Activated gamma-delta T cell treated with Interleukin-2 at 50 U/mL for 16 hours (primary cell): ENCODE measurements around the gene KIAA1210.
A peak's percentile ranks its signal among the peaks of the same experiment; 100 is the strongest.

ENCODE experiments used
- DNase-seq: peaks from one replicate; pipeline ENCODE4 v3.0.0-alpha.2; 2020

Gene KIAA1210

DNA sequence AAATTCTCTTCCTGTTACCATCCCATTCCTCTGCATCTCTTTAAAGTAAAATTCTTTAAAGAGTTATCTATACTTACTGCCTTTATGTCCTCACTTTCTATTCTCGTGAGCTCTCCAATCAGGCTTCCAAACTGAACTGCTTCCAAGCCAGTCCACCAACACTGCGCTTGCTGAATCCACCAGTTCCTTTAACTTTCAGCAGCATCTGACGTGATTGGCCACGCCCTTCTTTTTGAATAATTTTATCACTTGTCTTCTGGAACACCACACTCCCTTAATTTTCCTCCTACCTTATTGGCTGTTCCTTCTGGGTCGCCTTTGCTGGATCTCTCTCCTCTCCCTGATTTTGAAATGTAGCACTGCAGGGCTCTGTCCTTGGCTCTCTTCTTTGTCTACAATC lies at the start of gene KIAA1210:
TSS of gene KIAA1210 (minus strand) at position 163 of the 400 bp plus-strand sequence. CDS start 4,170 bp downstream, outside the sequence.
- no peak for DNase-seq

DNA sequence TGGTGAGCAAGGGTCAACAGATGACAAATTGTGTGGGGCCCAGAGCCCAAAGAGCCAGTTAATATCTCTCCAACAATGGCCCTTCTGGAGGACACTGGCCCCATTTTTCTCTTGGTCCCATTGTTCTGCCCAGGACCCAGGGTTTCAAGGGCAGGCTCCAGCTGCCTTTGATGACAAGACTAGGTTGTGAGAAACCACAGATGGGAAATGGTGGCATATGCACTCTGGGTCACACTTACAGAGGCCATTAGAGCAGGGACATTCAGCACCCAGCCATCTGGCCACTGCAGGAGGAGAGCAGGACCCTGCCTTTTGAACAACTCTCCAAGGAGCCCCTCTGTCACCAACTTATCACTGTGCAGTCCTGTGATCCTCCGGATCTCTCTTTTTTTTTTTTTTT lies 49.7 kb upstream of the KIAA1210 start:
- DNase-seq = no peak

- no peak for DNase-seq
Measured at GRCh38 chrX:119174900-119175299, 47.3 kb upstream of the KIAA1210 start.

- no peak for DNase-seq
Measured at GRCh38 chrX:119168104-119168503, 40.5 kb upstream of the KIAA1210 start.

GRCh38 chrX:119158226-119158625 lies 30.6 kb upstream of the KIAA1210 start:
- no peak for DNase-seq

DNA sequence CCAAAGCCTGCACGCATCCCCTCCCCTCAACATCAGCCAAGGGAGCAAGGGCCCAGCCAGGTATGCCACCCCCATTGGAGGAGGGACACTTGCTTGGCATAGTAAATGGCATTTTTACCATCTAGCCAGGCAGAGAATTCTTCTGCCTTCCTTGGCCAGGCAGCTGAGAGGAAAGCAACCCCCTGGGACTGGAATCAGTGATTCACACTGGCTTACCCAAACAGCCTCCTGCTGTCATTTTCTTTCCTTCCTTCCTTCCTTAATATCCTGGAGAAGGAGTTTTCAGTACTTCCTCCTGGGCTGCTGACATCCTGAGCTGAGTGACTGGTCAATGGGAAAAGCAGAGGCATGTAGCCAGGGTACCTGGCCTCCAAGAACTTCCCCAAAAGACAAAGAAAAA lies 28.6 kb upstream of the KIAA1210 start:
- DNase-seq = no peak

DNA sequence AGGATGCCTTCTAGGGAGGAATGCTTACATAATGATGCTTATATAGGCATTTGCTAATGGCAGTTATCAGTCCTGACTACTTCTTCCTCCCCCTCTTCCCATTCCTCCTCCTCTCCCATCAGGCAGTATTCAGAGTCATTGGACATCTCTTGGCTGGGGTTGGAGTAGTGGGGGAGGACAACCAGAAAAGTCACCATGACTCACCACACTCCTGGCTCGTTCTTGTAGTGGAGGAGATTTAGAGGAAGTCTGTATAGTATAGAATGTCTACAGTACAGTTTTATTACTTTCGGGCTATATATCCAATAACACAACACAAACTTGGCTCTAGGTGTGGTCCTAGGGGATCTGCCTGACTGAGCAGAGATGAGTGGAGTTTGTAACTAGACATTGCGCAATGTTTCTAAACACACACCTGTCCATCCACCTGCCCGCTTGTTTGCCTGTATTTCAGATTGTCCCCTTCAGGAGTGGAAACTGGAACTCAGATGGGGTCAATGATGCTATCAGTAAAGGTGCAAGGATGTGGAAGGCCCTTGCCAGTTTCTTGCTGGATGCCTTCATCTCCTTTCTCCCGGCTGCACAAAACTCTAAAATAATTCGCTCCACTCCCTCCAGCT lies 27.9 kb upstream of the KIAA1210 start:
- no peak for DNase-seq

- no peak for DNase-seq
Measured at GRCh38 chrX:119151051-119151380, 23.4 kb upstream of the KIAA1210 start.

- no peak for DNase-seq
Measured at GRCh38 chrX:119150163-119151050, 22.8 kb upstream of the KIAA1210 start.

GRCh38 chrX:119147486-119147885 lies 19.9 kb upstream of the KIAA1210 start:
- DNase-seq = no peak

DNA sequence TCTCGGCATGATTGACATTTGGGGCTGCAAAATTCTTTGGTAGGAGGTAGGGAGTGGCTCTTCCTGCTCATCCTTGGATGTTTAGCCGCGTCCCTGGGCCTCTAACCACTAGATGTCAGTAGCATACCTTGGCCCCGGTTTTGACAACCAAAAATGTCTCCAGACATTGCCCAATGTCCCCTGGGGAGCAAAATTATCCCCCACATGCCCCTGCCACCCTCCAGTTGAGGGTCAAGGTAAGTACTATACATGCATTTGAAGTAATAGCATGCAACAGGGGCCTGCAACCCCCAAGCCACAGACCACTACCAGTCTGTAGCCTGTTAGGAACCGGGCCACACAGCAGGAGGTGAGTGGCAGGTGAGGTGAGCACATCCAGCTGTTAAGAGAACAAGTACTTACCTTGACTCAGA lies 17.6 kb upstream of the KIAA1210 start:
- DNase-seq = no peak

DNA sequence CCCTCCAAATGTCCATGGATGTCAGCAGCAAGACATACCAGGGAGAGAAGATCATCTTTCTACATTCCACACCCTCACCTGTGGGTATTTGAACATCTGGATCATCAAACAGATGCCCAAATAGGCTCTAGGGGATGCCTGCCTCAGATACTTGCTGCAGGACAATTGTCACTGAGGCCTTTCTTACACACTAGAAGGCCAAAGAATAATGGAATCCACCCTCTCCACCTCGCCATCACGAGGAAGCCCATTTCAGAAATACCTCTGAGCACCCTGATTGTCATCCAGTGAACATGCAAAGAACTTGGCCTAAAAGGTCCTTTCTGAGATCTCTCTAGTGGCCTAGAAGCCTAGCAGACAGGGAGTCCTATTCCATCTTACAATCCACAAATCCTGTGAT lies 6.9 kb upstream of the KIAA1210 start:
- no peak for DNase-seq

DNA sequence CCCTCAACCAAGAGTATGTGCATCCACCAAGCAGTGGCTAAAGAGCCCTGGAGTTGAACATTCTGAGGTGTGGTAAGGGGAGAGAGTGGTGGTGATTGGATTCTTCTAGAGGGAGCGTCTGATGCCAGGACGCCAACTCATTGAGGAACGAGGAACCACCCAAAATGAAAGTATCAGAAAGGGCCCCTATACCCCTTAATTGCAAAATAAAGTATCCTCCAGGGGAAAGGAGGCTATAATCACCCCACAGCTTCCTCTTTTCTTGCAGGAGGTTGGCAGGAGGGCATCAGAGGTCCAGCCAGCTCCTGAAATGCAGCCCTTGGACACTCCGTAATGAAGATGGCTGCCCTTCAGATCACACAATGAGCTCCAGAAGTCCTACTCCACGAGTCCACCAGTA lies 5.3 kb upstream of the KIAA1210 start:
- DNase-seq = no peak

DNA sequence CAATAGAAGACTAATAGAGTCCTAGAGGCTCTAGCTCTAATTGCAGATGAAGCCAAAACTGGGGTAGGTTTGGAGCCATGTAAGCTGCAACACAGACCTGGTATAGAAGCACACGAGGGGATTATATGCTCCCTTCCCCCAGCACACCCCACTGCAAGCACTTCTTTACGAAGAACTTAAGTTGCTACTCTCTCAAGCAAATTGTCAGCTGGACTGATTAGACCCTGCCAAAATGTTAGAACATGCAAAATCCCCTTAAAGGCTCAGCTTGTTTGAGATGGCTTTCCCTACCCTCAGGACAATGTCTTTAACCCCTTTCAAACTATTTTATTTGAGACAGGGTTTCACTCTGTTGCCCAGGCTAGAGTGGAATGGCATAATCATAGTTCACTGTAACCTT lies 4.7 kb upstream of the KIAA1210 start:
- no peak for DNase-seq

GRCh38 chrX:119130911-119131310 lies 3.3 kb upstream of the KIAA1210 start:
- DNase-seq = no peak

GRCh38 chrX:119121341-119121740 lies 6.3 kb downstream of the KIAA1210 start:
- no peak for DNase-seq

- peak; percentile 42 for DNase-seq
Measured at GRCh38 chrX:119118780-119119395, 8.7 kb downstream of the KIAA1210 start.

DNA sequence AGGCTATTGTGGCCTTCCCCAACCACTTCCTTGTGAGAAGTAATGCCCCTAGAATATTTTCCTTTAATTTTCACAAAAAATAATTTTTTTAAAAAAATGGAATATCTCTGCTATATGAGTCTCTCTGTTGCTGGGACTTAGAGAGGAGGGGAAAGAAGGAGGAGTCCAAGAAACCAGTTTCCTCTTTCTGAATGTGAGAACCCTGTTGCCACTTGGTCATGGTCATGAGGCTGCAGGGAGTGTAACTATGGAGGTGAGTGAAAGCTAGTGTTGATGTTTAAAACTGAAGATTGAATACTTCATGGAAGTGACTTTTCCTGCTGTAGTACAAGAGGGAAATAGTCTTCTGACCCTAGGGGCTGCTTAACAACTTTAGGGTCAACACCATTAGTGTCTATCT lies 20.4 kb downstream of the KIAA1210 start:
- no peak for DNase-seq

- no peak for DNase-seq
Measured at GRCh38 chrX:119105826-119106225, 21.8 kb downstream of the KIAA1210 start.

DNA sequence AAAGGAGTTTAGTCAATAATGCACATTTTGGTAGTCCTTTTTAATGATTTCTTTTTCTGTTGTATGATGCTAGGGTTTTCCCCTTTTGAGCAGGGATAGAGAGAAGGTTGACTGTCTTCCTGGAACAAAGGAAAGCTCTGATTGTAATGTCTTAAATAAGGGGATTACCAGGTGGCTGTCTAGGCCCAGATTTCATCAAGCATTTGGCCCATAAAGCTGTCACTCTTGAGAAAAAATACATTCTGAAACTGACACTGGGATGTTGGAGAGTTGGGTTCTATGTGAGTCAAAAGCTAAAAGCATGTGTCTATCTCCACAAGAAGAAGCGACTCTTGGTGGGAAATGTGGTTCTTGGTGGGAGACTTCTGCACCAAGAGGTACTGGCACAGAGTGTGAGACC lies 26.4 kb downstream of the KIAA1210 start:
- no peak for DNase-seq

DNA sequence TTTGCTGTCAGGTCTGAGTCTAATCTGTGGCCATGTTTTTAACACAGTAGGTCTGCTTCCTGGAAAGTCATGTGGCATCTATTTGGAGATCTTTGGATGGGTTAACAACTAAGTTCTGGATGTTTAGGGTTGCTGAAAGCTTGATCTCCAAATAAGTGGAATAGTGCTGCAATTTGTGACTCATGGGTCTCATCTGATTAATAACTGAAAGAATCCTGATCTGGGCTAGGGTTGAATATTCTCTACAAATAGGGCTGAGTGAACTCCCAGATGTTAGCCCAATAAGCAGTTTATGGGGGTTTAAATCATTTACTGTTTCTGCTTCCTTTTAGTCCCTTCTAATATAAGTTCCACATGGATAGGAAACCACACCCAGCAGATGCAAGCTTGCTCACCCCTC lies 31.7 kb downstream of the KIAA1210 start:
- DNase-seq = no peak

GRCh38 chrX:119094819-119095218 lies 32.8 kb downstream of the KIAA1210 start:
- no peak for DNase-seq

GRCh38 chrX:119093991-119094735 lies 33.4 kb downstream of the KIAA1210 start:
- DNase-seq = no peak
